Natural killer cell (primary cell): ENCODE data around the gene TTC28. TPM values are rescaled to one million over a fixed set of nuclear protein-coding genes. Genes with fewer than 3 reads are reported as not detected.

ENCODE experiments used
- ATAC-seq, 3 donors: fragments of 150-1000 bp in 2 of 3; fragments of 200-7000 bp in 1 of 3; cut with Tn5 transposase; 1 replicate in 1 of 3; 2 replicates in 2 of 3; pipeline ENCODE4 v1.10.0; 2021; ENCODE audit warnings: mild to moderate bottlenecking in 2 of 3, moderate library complexity in 2 of 3
- DNase-seq, 2 donors: peaks; one replicate each; pipeline versions ENCODE4 v3.0.0 to v3.0.0-alpha.2; 2013 to 2021; ENCODE audit warnings: mixed read lengths in 1 of 2
- H3K27ac ChIP-seq: one replicate; pipeline ENCODE4 v1.5.1; 2013; ENCODE audit warnings: mild to moderate bottlenecking, low read length
- H3K27me3 ChIP-seq: one replicate; pipeline ENCODE4 v1.6.1; 2013; ENCODE audit warnings: low read length; ENCODE audit not compliant: control insufficient read depth, insufficient read depth
- H3K36me3 ChIP-seq: one replicate; pipeline ENCODE4 v1.6.1; 2013; ENCODE audit warnings: low read length; ENCODE audit not compliant: control insufficient read depth, insufficient read depth
- H3K4me1 ChIP-seq: one replicate; pipeline ENCODE4 v1.6.1; 2013; ENCODE audit warnings: low read length; ENCODE audit not compliant: control insufficient read depth, insufficient read depth
- H3K4me3 ChIP-seq: one replicate; pipeline ENCODE4 v1.5.1; 2013; ENCODE audit warnings: low read length
- H3K9me3 ChIP-seq: one replicate; pipeline ENCODE4 v1.6.1; 2013; ENCODE audit warnings: low read length; ENCODE audit not compliant: control insufficient read depth, insufficient read depth
- H3K27ac Mint-ChIP-seq, 2 donors: one replicate each; pipeline ENCODE4 v1.8.0; 2022; ENCODE audit warnings: mild to moderate bottlenecking in 2 of 2, mixed read lengths in 2 of 2, moderate library complexity in 1 of 2
- H3K27me3 Mint-ChIP-seq, 2 donors: one replicate each; pipeline ENCODE4 v1.8.0; 2022; ENCODE audit warnings: low read depth in 2 of 2, mixed read lengths in 2 of 2
- H3K36me3 Mint-ChIP-seq: one replicate; pipeline ENCODE4 v1.8.0; 2022; ENCODE audit warnings: mixed read lengths
- H3K4me1 Mint-ChIP-seq, 2 donors: one replicate each; pipeline ENCODE4 v1.8.0; 2022; ENCODE audit warnings: mixed read lengths in 2 of 2
- H3K4me3 Mint-ChIP-seq: one replicate; pipeline ENCODE4 v1.8.0; 2022; ENCODE audit warnings: mild to moderate bottlenecking, moderate library complexity, mixed read lengths
- H3K9me3 Mint-ChIP-seq, 2 donors: one replicate each; pipeline ENCODE4 v1.8.0; 2022; ENCODE audit warnings: mixed read lengths in 2 of 2
- WGBS: methylation state at CpG from one replicate; pipeline ENCODE4 v1.1.7; 2013; ENCODE audit warnings: missing lambda C conversion rate; ENCODE audit not compliant: insufficient coverage; 5-methylcytosine and 5-hydroxymethylcytosine counted together
- intact Hi-C: fragments of 100-400 bp; cut with micrococcal nuclease; formaldehyde crosslinking; loops from one replicate; pipeline ENCODE4 v1.14.2; 2022
- total RNA-seq, 4 donors: library from RNA; stranded (reverse); fragments of 120-200 nt in 1 of 4; gene quantifications; one replicate each; pipeline versions ENCODE4 v1.2.3 to v1.2.4, GENCODE V29; 2013 to 2022
- TF ChIP-seq, protein P1 (sequence below): fragments of 200-600 bp; IDR thresholded peaks from one replicate; pipeline ENCODE4 v1.8.0; 2022; ENCODE audit warnings: antibody characterized with exemption

The TTC28 gene
- total RNA-seq, 3 donors from 2014 or later (not counting 1 experiment from before 2014, with no cell fraction given): 4.1 to 10.0 (median 8.6) TPM

DNA sequence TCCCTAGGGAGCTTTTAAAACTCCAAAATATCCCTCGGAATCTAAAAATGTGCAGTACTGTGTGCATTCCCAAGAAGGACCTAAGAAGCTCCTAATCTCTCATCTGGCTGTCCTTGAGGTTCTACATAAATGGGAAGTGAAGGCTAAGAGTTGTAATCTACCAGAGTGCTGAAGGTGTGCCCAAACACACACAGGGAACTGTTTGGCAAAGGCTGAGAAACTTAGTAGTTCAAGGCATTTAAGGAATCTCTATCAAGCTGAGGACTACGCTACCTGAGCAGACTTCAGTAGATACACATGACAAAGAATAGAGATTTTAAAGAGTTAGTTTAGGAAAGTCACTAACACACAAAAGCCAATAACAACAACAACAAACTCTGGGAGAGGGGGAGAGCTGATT lies 71.1 kb downstream of the TTC28 start:
- TF ChIP-seq, protein P1, sequence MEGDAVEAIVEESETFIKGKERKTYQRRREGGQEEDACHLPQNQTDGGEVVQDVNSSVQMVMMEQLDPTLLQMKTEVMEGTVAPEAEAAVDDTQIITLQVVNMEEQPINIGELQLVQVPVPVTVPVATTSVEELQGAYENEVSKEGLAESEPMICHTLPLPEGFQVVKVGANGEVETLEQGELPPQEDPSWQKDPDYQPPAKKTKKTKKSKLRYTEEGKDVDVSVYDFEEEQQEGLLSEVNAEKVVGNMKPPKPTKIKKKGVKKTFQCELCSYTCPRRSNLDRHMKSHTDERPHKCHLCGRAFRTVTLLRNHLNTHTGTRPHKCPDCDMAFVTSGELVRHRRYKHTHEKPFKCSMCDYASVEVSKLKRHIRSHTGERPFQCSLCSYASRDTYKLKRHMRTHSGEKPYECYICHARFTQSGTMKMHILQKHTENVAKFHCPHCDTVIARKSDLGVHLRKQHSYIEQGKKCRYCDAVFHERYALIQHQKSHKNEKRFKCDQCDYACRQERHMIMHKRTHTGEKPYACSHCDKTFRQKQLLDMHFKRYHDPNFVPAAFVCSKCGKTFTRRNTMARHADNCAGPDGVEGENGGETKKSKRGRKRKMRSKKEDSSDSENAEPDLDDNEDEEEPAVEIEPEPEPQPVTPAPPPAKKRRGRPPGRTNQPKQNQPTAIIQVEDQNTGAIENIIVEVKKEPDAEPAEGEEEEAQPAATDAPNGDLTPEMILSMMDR: no peak
- H3K36me3 Mint-ChIP-seq: no peaks in the 10 kb centered on the region
- no peak for ATAC-seq
- Histone ChIP-seq H3K9me3 (no peaks in the 10 kb centered on the region), H3K36me3 (no peaks in the 10 kb centered on the region), H3K27me3 (peaks cover 5% of the 10 kb centered on the region), H3K4me3 (no peak overlapping the region), H3K4me1 (no peaks in the 10 kb centered on the region), H3K27ac (no peak overlapping the region)
- 100% methylated on average over 2 of the region's 2 CpGs for WGBS
- H3K9me3 Mint-ChIP-seq: no peaks in the 10 kb centered on the region
- peaks cover 40 to 66% of the 10 kb centered on the region in 2 donors for H3K27me3 Mint-ChIP-seq
- H3K27ac Mint-ChIP-seq: no peak overlapping the region
- no peak overlapping the region for H3K4me3 Mint-ChIP-seq
- H3K4me1 Mint-ChIP-seq: no peaks in the 10 kb centered on the region
- no peak for DNase-seq
- intact Hi-C loops: no loop called here

DNA sequence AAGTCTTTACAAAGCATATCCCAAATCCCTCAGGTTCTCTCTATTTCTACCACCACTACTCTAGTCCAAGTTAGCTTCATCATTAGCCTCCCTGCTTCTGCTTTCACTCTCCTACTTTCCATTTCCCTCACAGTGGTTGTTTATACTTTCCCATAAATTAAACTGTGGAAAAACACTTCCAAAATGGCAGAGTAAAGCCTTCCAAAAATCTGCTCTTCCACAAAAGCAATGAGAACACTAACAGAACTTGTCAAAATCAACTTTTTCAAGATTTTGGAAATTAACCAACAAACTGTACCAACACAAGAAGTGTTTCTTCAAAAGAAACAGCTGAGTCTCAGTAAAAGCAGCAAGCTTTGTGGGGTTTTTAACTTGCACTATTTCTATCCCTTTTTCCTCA lies 71.8 kb downstream of the TTC28 start:
- TF ChIP-seq, protein P1: no peak
- Histone ChIP-seq H3K4me3 (no peak overlapping the region), H3K27ac (no peak overlapping the region), H3K27me3 (peaks cover 5% of the 10 kb centered on the region), H3K36me3 (no peaks in the 10 kb centered on the region), H3K9me3 (no peaks in the 10 kb centered on the region), H3K4me1 (no peaks in the 10 kb centered on the region)
- no peak for DNase-seq
- no peaks in the 10 kb centered on the region for H3K36me3 Mint-ChIP-seq
- H3K4me1 Mint-ChIP-seq: no peaks in the 10 kb centered on the region
- H3K4me3 Mint-ChIP-seq: no peak overlapping the region
- no peaks in the 10 kb centered on the region for H3K9me3 Mint-ChIP-seq
- no peak overlapping the region for H3K27ac Mint-ChIP-seq
- intact Hi-C loops: no loop called here
- no peak for ATAC-seq
- peaks cover 34 to 58% of the 10 kb centered on the region in 2 donors for H3K27me3 Mint-ChIP-seq

DNA sequence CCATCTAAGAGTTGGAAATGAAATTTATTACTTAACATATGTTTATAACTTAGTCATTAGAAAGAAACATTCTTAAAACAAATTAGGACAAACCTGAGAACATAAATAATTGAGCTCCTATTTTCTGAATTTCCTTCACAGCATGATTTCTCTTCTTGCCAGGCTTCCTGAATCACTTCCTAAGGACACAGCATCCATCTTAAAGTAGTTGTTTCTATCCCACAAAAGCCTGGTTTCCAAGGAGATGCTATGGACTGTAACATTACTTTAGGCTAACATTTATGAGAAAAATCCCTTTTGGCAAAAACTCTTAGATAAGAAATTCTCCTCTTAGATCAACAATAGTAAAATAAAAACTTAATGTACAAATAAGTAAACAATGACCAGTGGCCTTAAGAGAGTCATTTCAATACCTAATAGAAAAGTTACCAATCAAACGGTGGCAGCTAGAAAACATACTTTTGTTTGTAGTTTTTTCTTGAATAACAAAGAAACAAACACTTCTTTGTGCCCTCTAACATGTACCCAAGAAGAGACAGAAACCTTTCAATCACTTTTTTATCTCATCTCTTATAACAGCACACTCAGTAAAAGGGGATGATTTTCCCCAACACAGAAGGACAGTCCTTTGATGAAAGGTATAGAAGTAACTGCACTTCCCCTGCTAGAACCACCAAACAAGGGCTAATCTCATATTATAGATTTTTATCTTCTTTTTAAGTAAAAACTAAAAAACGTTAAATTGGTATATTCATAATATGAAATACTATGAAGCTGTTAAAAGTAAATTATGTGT lies 74.5 kb downstream of the TTC28 start:
- H3K4me3 Mint-ChIP-seq: no peak overlapping the region
- H3K9me3 Mint-ChIP-seq: no peaks in the 10 kb centered on the region
- no CpG with 5 or more reads among the region's 2 CpGs for WGBS
- no peaks in the 10 kb centered on the region for H3K4me1 ChIP-seq
- H3K36me3 Mint-ChIP-seq: no peaks in the 10 kb centered on the region
- H3K27ac Mint-ChIP-seq: no peak overlapping the region
- H3K36me3 ChIP-seq: no peaks in the 10 kb centered on the region
- H3K4me1 Mint-ChIP-seq: no peaks in the 10 kb centered on the region
- no peak overlapping the region for H3K27ac ChIP-seq
- H3K27me3 Mint-ChIP-seq: peaks cover 17 to 42% of the 10 kb centered on the region in 2 donors
- H3K27me3 ChIP-seq: peaks cover 3% of the 10 kb centered on the region
- no peak overlapping the region for H3K4me3 ChIP-seq
- TF ChIP-seq, protein P1: no peak
- ATAC-seq: no peak
- no peaks in the 10 kb centered on the region for H3K9me3 ChIP-seq
- no peak for DNase-seq
- intact Hi-C loops: no loop called here

DNA sequence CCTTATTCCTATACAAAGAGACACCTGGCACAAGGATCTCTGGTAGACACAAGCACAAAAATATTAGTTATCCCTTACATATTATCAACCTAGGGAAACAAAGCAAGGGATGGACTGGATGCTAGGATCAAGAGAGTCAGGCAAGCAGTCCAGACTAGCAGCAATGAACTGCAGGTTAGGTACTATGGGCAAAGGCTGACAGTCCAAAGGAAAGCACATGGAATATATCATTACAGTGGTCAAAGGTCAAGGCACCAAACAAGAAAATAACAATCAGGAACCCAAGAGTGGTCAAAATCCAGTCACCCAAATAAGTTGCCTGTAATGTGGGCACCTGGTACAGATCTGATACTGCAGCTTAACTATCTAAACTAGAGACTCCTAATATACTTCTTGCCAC lies 77.7 kb downstream of the TTC28 start:
- DNase-seq: no peak
- Mint-ChIP-seq H3K4me1 (no peaks in the 10 kb centered on the region), H3K27me3 (peaks cover 6 to 18% of the 10 kb centered on the region in 2 donors), H3K36me3 (no peaks in the 10 kb centered on the region), H3K27ac (no peak overlapping the region), H3K9me3 (no peaks in the 10 kb centered on the region), H3K4me3 (no peak overlapping the region)
- Histone ChIP-seq H3K36me3 (no peaks in the 10 kb centered on the region), H3K27me3 (no peaks in the 10 kb centered on the region), H3K4me3 (no peak overlapping the region), H3K27ac (no peak overlapping the region), H3K9me3 (no peaks in the 10 kb centered on the region), H3K4me1 (no peaks in the 10 kb centered on the region)
- TF ChIP-seq, protein P1: no peak
- intact Hi-C loops: loop anchor here (2.0 kb wide), 1 partner anchor 553 kb away; no protein-coding TSS in a partner anchor
- ATAC-seq: no peak
